Measurements from ENCODE around the gene FGF7. TPM values are rescaled to one million over a fixed set of nuclear protein-coding genes. Genes with fewer than 3 reads are reported as not detected.
A peak's percentile ranks its signal among the peaks of the same experiment; 100 is the strongest.

Gene FGF7
- total and polyA plus RNA-seq, 9 of the 15 experiments (the other 6 are each of a cell fraction or from before 2014, with no cell fraction given) = not detected

- no peak overlapping the region for H3K4me3 ChIP-seq
- peaks cover 0 to 3% of the 10 kb centered on the region in 2 experiments; a peak in 1 of 5 replicates for H3K4me1 ChIP-seq (replicated peaks in 1 of 2; ENCODE audit: control insufficient read depth in 2 of 2, insufficient read depth in 2 of 2, low read length in 2 of 2)
- H2AFZ ChIP-seq (ENCODE audit: low read depth, low read length) = peak overlapping the region; percentile 78; the same call in 1 of the 2 replicates
- TF ChIP-seq SMARCB1 (IDR thresholded peaks at IDR 0.05; ENCODE audit: insufficient read length, low read depth) (no peak), ZBTB11 (CRISPR knock-in tag; IDR thresholded peaks at IDR 0.05) (0 out of 6 replicates have a peak, but pooled peaks of 1 of the 3 experiments have one; percentile 35), ZNF695 (CRISPR knock-in tag; IDR thresholded peaks at IDR 0.05) (0 out of 2 replicates have a peak, but pooled peaks have one; percentile 18), MCM3 (IDR thresholded peaks at IDR 0.05) (no peak), TAF15 (IDR thresholded peaks at IDR 0.05; ENCODE audit: low read depth, low read length) (no peak), NR0B1 (IDR thresholded peaks at IDR 0.05; ENCODE audit: partially characterized antibody) (no peak), FOXJ2 (tag; IDR thresholded peaks at IDR 0.05) (0 out of 2 replicates have a peak, but pooled peaks have one; percentile 28)
Measured at GRCh38 chr15:49438962-49439631, 16.1 kb downstream of the FGF7 start.

More at GRCh38 chr15:49438962-49439631, 16.1 kb downstream of the FGF7 start:
- Histone ChIP-seq H3K4me2 (ENCODE audit: insufficient read depth, low read length) (no peak overlapping the region), H3K9me3 (replicated peaks; ENCODE audit: control insufficient read depth, insufficient read depth, low read depth, low read length) (no peaks in the 10 kb centered on the region), H3K27me3 (ENCODE audit: control insufficient read depth in 2 of 2, insufficient read depth in 2 of 2, low read length in 2 of 2) (no peaks in the 10 kb centered on the region), H3K36me3 (ENCODE audit: control insufficient read depth, insufficient read depth, low read length) (no peaks in the 10 kb centered on the region), H3K27ac (ENCODE audit: extremely low read depth, low read depth, low read length) (peak overlapping the region; percentile 29; the same call in 1 of the 3 replicates), H3K9me1 (ENCODE audit: control insufficient read depth, insufficient read depth, low read length) (no peaks in the 10 kb centered on the region), H3K9ac (ENCODE audit: insufficient read depth in 1 of 2, low read depth in 2 of 2, low read length in 2 of 2) (no peak overlapping the region), H3K79me2 (ENCODE audit: control insufficient read depth, insufficient read depth, low read length) (no peaks in the 10 kb centered on the region), H4K20me1 (replicated peaks; ENCODE audit: control insufficient read depth, insufficient read depth, low read length) (no peaks in the 10 kb centered on the region)
- 20% methylated on average over 6 of the region's 6 CpGs for WGBS (ENCODE audit: insufficient coverage, low coverage, missing lambda C conversion rate)
- FAIRE-seq = no peak
- peak in 1 of 4 experiments; percentile 29 for DNase-seq (ENCODE audit: extremely low read depth in 1 of 4, low spot score in 3 of 4)
- peak; percentile 74 for ATAC-seq
- BruUV-seq (replicated peaks) = no TSS peak
- POLR2A ChIA-PET = interaction anchor here (0.9 kb wide), 1 partner anchor 109 kb away, joined by 3 read pairs; no protein-coding TSS in a partner anchor
- intact Hi-C loops (cut with micrococcal nuclease) = no loop called here
- in situ Hi-C loops (cut with MboI) = no loop called here
- CTCF ChIA-PET (ENCODE audit: low intra/inter-chr PET ratio) = no interaction called here
